GM18508 (cell line): ENCODE data around the gene LRP1-AS.

Experiments used
- ATAC-seq: cut with Tn5 transposase; IDR thresholded peaks from one replicate; pipeline ENCODE4 v1.9.1; 2021; ENCODE audit warnings: moderate number of reproducible peaks; ENCODE audit not compliant: insufficient read depth, unreplicated experiment

The LRP1-AS gene

GRCh38 chr12:57145460-57146059 is 1.9 kb downstream of the LRP1-AS start:
- ATAC-seq: no peak

GRCh38 chr12:57143454-57143853 is 4.0 kb downstream of the LRP1-AS start:
- ATAC-seq: no peak

DNA sequence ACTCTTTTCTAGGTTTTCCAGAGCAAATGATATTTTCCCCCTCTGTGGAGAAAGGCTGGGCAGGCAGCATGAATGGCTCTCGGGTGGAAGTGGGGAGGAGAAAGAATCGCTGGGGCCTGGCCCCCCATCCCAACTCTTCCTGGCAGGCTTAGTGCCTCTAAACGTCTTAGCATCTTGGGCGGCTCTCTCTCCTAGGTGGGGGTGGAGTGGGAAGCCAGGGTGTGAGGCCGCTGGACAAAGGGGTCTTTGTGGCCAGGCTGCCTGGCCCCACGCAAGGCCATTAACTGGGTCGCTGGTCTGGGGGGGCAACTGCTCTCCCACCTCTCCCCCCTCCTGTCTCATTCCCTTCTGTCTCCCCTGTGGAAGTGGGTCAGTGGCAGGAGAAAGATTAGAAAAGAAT is 4.7 kb downstream of the LRP1-AS start:
- ATAC-seq: no peak

DNA sequence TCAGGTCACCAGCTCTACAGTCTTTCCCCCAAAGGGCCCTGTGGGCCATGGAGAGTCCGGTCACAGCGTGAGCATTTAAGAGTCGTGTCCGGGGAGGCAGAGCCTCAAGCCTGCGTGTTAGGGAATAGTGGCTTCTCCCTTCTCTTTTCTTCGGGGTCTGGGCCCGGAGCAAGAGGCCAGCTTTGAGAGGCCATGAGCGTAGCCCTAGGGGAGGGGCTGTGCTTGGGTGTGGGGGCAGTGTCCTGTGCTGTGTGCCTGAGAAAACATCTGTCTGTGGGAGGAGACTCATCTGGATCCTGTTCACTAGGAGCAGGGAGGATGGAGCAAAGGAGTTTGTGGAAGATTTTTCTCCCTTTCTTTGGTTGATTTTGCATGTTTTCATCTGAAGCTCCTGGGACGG is 5.3 kb downstream of the LRP1-AS start:
- ATAC-seq: no peak

- no peak for ATAC-seq
Observed at GRCh38 chr12:57141249-57141648, 6.2 kb downstream of the LRP1-AS start.

- ATAC-seq: no peak
Observed at GRCh38 chr12:57139796-57140649, 7.4 kb downstream of the LRP1-AS start.

DNA sequence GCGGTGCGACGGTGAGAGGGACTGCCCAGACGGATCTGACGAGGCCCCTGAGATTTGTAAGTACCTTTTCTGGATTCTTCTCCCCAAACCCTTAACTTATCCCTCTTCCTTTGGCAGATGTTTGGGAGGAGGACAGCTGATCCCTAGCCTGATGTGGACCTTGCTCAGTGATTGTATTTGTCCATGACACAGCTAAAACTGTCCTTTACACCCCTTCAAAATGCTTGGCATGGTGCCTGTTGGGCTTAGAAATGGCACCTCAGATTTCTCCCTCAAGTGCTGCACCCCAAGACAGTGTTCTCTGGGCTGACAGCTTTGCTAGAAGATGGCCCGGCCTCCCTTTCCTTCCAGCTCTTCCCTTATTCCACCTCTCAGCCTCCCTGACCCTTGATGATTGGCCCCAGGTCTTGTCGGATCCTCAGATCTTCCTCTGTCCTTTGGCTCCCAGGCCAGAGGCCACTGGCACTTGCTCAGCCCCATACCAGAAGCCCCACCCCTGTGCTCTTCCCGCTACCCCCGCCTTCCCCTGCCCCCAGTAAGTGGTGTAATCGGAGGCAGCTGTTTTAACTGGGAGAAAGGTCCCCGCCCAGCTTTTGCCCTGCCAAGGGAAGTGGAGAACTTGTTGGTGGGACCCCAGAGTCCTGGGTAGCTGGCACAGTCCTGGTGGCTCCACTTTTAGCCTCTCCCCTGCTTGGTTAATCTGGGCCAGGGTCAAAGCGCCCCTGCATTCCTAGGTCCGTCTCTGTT is 8.7 kb downstream of the LRP1-AS start:
- no peak for ATAC-seq

DNA sequence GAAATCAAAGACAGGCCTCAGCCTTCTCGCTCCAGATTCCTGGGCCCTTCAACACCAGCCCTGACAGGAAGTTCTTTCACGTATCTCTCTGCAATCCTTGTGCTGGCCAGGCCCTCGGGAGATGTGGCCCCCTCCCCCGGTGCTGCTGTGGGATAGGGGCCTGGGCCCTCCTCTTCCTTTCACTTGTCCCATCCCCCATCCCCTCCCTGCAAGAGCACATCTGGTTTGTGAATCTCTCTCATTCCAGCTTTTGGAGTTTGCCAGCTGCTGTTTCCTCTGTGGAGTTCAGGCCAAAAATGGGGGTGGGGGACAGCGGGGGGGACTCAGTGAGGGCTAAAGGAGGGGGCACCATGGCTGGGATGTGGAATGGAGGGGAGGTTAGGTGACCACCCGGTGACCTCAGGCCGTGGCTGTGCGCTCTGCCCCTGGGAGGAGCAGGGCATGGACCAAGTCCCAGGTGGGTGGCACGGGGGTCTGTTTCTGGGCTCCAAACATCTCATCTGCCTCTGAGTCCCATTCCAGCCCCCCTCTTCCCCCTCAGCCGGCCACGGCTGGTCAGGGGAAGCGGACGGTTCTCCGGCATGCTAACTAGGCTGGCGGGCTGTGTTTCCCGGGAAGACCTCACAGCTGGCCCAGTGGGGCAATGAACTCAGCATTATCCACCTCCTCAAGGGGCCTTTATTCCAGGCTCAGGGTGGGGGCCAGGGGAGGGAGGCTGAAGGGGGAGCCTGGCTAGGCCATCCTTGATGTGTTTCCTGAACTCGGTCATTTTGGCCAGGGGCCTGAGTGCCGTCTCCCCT is 11.7 kb downstream of the LRP1-AS start:
- ATAC-seq: no peak

GRCh38 chr12:57134949-57135348 is 12.5 kb downstream of the LRP1-AS start:
- ATAC-seq: no peak

DNA sequence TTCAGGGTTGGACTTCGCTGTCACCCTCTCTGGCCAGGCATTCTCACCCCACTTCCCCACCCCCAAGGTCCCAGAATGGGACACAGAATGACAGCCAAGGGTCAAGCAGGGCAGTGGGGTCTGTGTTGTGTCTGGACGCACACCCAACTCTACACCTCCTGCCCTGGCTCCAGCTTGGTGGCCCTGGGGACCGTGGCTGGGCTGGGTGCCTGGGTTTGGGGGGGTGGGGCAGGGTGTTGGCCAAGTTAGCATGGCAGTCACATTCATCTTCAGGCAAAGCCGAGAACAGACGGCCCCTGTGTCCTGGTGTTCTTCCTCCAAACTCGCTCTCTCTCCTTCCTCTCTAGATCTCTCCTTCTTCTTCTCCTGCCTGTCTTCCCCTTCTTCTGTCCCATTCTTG is 13.5 kb downstream of the LRP1-AS start:
- no peak for ATAC-seq

- ATAC-seq: no peak
Observed at GRCh38 chr12:57133013-57133569, 14.3 kb downstream of the LRP1-AS start.

DNA sequence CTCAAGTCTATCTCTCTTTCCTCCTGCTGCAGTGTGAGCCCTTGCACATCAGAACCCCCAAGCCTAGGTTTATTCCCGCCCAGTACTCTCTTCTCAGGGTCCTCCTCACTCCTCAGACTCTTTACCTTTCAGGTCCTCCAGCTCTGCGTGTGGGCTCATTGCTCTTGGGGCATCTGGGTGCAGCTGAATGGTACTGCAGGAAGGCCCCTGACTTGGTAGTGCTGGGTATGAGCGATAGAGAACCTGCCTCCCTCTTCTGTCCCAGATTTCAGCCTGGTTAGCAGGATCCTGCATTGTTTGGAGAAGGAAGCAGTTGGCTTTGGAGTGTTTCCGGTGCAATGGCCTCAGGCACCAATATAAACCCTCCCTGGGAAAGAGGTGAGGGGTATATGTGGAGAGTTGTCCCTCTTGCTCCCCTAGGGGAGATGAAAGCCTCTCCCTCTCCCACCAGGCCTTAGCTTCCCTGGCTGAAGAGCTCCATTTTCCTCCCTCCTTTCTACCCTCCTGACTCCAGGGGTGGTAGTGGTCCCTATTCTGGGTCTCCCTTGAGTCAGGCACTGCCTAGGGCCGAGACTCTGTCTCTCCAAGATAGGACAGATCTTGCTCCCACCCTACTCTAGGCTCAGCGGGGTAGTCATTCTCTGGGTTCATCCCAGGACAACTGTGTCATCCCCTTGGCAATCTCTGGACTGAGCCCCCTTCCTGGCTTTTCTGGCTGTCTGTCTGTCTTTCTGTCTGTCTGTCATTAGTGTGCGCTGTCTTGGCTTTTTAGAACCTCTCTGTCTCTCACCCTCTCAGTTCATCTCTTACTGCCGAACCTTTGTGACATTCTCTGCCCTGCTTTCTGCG is 15.3 kb downstream of the LRP1-AS start:
- no peak for ATAC-seq

GRCh38 chr12:57130941-57131340 is 16.5 kb downstream of the LRP1-AS start:
- ATAC-seq: no peak

DNA sequence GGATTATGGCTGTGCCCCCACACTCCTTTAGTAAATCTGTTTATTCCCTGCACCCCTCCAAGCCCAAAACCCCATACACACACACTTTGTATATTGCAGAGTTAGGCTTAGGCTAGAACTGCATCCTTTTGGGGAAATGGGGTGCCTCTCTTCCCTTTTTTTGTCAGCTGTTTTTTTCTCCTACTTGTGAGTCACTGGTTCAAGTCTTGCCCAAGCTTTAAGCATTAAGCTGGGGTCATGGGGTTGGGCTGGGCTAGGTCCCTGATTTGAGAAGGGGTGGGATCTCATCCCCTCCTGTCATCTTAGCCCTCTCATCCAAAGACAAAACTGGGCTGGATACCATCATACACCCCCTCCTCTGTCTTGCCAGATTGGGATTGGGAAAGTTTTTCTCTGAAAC is 17.5 kb downstream of the LRP1-AS start:
- ATAC-seq: no peak

GRCh38 chr12:57129321-57129842 is 18.0 kb downstream of the LRP1-AS start:
- ATAC-seq: no peak

- no peak for ATAC-seq
Observed at GRCh38 chr12:57128519-57129247, 18.7 kb downstream of the LRP1-AS start.

DNA sequence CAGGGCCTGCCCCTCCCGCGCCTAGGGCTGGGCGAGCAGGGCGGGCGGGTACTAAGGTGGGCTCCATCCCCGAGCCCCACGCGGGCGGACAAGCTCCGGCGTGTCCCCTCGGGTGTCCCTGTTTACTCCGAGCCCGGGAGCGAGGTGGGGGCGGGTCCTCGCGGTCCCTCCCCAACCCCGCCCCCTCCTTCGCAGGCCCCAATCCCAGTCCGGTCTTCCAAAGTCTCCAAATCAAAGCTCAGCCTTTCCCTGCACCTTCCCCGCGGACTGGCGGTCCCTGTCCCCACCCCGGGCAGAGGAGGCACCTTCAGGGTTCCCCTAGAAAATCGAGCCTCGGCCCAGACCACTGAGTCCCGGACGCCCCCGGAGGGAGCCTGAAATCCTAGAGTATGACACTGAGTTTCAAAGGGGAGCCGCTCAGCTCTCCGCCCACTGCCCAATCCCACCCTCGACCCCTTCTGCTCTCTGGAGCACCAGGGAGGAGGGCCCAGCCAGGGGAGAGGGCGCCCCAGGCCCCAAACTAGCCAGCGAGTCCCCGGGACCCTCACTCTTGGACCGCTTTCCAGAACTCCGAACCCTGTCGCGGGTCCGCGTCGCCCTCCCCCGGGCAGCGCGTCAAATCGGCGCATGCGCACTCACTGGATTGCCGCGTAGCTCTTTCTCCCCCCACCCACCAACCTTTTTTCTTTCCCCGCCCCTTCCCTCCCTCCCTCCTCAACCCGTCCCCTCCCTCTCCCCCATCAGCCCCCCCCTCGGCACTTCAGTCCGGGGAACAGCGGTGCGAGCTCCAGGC is 19.5 kb downstream of the LRP1-AS start, which contains the start of gene LRP1:
TSS of gene LRP1 (plus strand) at position 758 of the 793 bp plus-strand sequence. CDS start 482 bp downstream, outside the sequence.
- ATAC-seq: no peak
